HEK293 (cell line): ENCODE data around the gene TBCEL.

Experiments
- CTCF ChIA-PET: fragments of 350-600 bp; formaldehyde crosslinking; extraction: SDS; loops from one replicate; lab custom pipeline; 2021; ENCODE audit warnings: antibody characterized with exemption; lab: Yijun Ruan, JAX
- POLR2A ChIA-PET: fragments of 300-600 bp; formaldehyde crosslinking; extraction: SDS; loops from one replicate; lab custom pipeline; 2020; ENCODE audit warnings: antibody characterized with exemption, inconsistent platforms; lab: Yijun Ruan, JAX
- H3K27ac ChIP-seq: fragments of 200-500 bp; sonication (Bioruptor generic); 2 replicates; pipeline ENCODE4 v1.5.1; 2014; ENCODE audit warnings: low read depth, low read length, control low read depth, inconsistent platforms; ENCODE audit errors: extremely low read depth
- H3K36me3 ChIP-seq, 2 experiments: fragments of 200-500 bp in 1 of 2; sonication (Bioruptor generic) in 1 of 2; 1 replicate in 1 of 2; 2 replicates in 1 of 2; pipeline ENCODE4 v1.5.1; 2014 to 2017; ENCODE audit warnings: inconsistent platforms in 2 of 2, low read length in 2 of 2; ENCODE audit not compliant: control insufficient read depth in 2 of 2, insufficient read depth in 1 of 2
- H3K4me1 ChIP-seq: fragments of 200-500 bp; sonication (Bioruptor generic); 2 replicates; pipeline ENCODE4 v1.5.1; 2014; ENCODE audit warnings: mild to moderate bottlenecking, low read length, inconsistent platforms; ENCODE audit not compliant: control insufficient read depth, insufficient read depth
- H3K4me3 ChIP-seq: 2 replicates; pipeline ENCODE4 v1.5.1; 2011; ENCODE audit warnings: low read depth, mild to moderate bottlenecking, control low read depth, low read length, moderate library complexity
- H3K9me3 ChIP-seq: fragments of 200-500 bp; sonication (Bioruptor generic); 2 replicates; pipeline ENCODE4 v1.5.1; 2014; ENCODE audit warnings: low read depth, low read length, inconsistent platforms; ENCODE audit not compliant: control insufficient read depth, insufficient read depth
- KLF7 ChIP-seq: fragments of 450-650 bp; formaldehyde crosslinking; IDR thresholded peaks from 2 replicates; pipeline ENCODE4 v1.5.1; 2016; ENCODE audit warnings: missing biosample characterization, missing genetic modification characterization, borderline replicate concordance
- SCRT2 ChIP-seq: fragments of 450-650 bp; formaldehyde crosslinking; IDR thresholded peaks from 2 replicates; pipeline ENCODE4 v1.5.1; 2016; ENCODE audit warnings: missing biosample characterization, missing genetic modification characterization
- SETDB1 ChIP-seq: IDR thresholded peaks from one replicate; pipeline ENCODE4 v1.6.1; 2017; ENCODE audit warnings: mild to moderate bottlenecking, low read length, moderate library complexity, mixed read lengths; ENCODE audit not compliant: insufficient read length
- ZBTB10 ChIP-seq: fragments of 450-650 bp; formaldehyde crosslinking; IDR thresholded peaks from 2 replicates; pipeline ENCODE4 v1.5.1; 2016; ENCODE audit warnings: missing biosample characterization, missing genetic modification characterization
- ZNF121 ChIP-seq: fragments of 450-650 bp; formaldehyde crosslinking; IDR thresholded peaks from 2 replicates; pipeline ENCODE4 v1.5.1; 2016; ENCODE audit warnings: missing biosample characterization, missing genetic modification characterization
- ZNF26 ChIP-seq: fragments of 450-650 bp; formaldehyde crosslinking; IDR thresholded peaks from 2 replicates; pipeline ENCODE4 v1.5.1; 2016; ENCODE audit warnings: missing biosample characterization, missing genetic modification characterization
- ZNF513 ChIP-seq: fragments of 450-650 bp; IDR thresholded peaks from 2 replicates; pipeline ENCODE4 v1.5.1; 2018; ENCODE audit warnings: missing biosample characterization, missing genetic modification characterization
- ZNF561 ChIP-seq: fragments of 450-650 bp; IDR thresholded peaks from 2 replicates; pipeline ENCODE4 v1.5.1; 2018; ENCODE audit warnings: missing biosample characterization, missing genetic modification characterization, borderline replicate concordance
- ZNF585B ChIP-seq: fragments of 450-650 bp; formaldehyde crosslinking; IDR thresholded peaks from 2 replicates; pipeline ENCODE4 v1.5.1; 2016; ENCODE audit warnings: missing biosample characterization, missing genetic modification characterization
- ZNF623 ChIP-seq: fragments of 450-650 bp; formaldehyde crosslinking; IDR thresholded peaks from 2 replicates; pipeline ENCODE4 v1.5.1; 2016; ENCODE audit warnings: missing biosample characterization, missing genetic modification characterization
- ZNF692 ChIP-seq: fragments of 450-650 bp; formaldehyde crosslinking; IDR thresholded peaks from 2 replicates; pipeline ENCODE4 v1.5.1; 2016; ENCODE audit warnings: missing biosample characterization, missing genetic modification characterization
- ZNF747 ChIP-seq: fragments of 450-650 bp; formaldehyde crosslinking; IDR thresholded peaks from 2 replicates; pipeline ENCODE4 v1.5.1; 2016; ENCODE audit warnings: missing biosample characterization, missing genetic modification characterization
- ZSCAN18 ChIP-seq: fragments of 450-650 bp; formaldehyde crosslinking; IDR thresholded peaks from 2 replicates; pipeline ENCODE4 v1.5.1; 2016; ENCODE audit warnings: missing biosample characterization, missing genetic modification characterization

Gene TBCEL

GRCh38 chr11:121091492-121092152, 67.7 kb downstream of the TBCEL start:
- POLR2A ChIA-PET = no interaction called here

GRCh38 chr11:121095561-121095960, 71.7 kb downstream of the TBCEL start:
- ChIA-PET CTCF (interaction anchor here (0.7 to 1.5 kb wide), 2 partner anchors 8 to 99 kb away, joined by 5 to 6 read pairs; no protein-coding TSS in a partner anchor), POLR2A (no interaction called here)
- no peaks in the 10 kb centered on the region for H3K9me3 ChIP-seq
- H3K36me3 ChIP-seq = peaks cover 0 to 3% of the 10 kb centered on the region in 2 experiments; a peak in 1 of 3 replicates
- H3K4me3 ChIP-seq = no peak overlapping the region
- no peak for TF ChIP-seq ZNF623
- TF ChIP-seq ZNF26 (tag by site-specific recombination) = no peak
- no peak for TF ChIP-seq ZNF561
- TF ChIP-seq ZSCAN18 (tag by site-specific recombination) = no peak
- TF ChIP-seq ZNF121 (tag by site-specific recombination) = no peak
- no peak for TF ChIP-seq ZNF513 (tag by site-specific recombination)
- TF ChIP-seq ZNF747 (tag by site-specific recombination) = no peak
- TF ChIP-seq KLF7 (tag by site-specific recombination) = no peak
- no peak for TF ChIP-seq ZBTB10 (tag by site-specific recombination)
- no peak for TF ChIP-seq SETDB1
- peaks cover 2% of the 10 kb centered on the region; the same call in 1 of the 2 replicates for H3K4me1 ChIP-seq
- no peak overlapping the region for H3K27ac ChIP-seq

More at GRCh38 chr11:121091492-121092152, 67.7 kb downstream of the TBCEL start:
- H3K36me3 ChIP-seq = peaks cover 0 to 28% of the 10 kb centered on the region in 2 experiments; a peak in 1 of 3 replicates
- H3K27ac ChIP-seq = no peak overlapping the region
- CTCF ChIA-PET = interaction anchor here (1.3 kb wide), 1 partner anchor 104 kb away, joined by 3 read pairs; no protein-coding TSS in a partner anchor
- H3K9me3 ChIP-seq = no peaks in the 10 kb centered on the region
- no peak overlapping the region for H3K4me3 ChIP-seq
- TF ChIP-seq ZNF585B (tag by site-specific recombination) (no peak), SCRT2 (peak; percentile 60), ZNF692 (tag by site-specific recombination) (no peak)
- TF ChIP-seq, all 188 proteins: peak for 1
- H3K4me1 ChIP-seq = no peaks in the 10 kb centered on the region
